Measurements from ENCODE around the gene MDH1. TPM values are rescaled to one million over a fixed set of nuclear protein-coding genes. Genes with fewer than 3 reads are reported as not detected.
A peak's percentile ranks its signal among the peaks of the same experiment; 100 is the strongest.

MDH1 gene
- total and polyA plus RNA-seq, 9 of the 15 experiments (the other 6 are each of a cell fraction or from before 2014, with no cell fraction given), result 191 to 1,225 (median 284) TPM

DNA sequence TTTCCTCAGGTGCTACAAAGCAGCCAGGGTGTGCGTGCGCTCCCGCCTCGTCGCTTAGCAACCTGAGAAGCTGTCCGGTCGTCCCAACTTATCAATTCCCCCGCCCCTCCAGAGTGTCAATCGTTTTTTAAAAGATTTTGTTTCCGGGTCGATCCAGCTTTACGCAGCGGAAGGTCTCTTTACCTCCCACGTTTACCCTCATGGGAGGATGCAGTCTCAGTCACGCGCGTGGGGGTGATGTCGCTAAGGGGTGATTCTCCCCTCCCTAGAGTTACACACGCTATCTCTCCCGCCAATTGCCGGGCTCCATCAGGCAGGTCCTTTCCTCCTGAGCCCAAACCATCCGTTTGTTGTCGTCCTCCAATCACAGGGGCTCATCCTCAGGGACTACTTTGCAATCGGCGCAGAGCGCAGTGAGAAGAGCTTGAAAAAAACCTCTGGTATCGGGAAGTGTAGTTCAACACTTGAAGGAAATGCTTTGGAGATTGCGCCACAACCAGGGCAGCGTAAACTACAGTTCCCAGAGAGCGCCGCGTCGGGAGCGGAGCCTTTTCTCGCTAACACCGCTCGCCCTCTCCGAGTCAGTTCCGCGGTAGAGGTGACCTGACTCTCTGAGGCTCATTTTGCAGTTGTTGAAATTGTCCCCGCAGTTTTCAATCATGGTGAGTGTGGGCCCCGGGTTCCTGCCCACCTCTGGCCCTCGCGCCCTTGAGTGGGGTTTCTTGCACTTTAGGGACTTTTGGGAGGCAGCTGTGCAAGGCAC lies at the start of gene MDH1, which contains the start of gene WDPCP (continued):
- peak; percentile 63; the same call in 1 of the 2 replicates for TF ChIP-seq ZNF263 (CRISPR knock-in tag; IDR thresholded peaks at IDR 0.05; ENCODE audit: borderline replicate concordance)
- peak; percentile 68 for TF ChIP-seq HNRNPLL (IDR thresholded peaks at IDR 0.05; ENCODE audit: low read depth, low read length, poor library complexity, severe bottlenecking)
- TF ChIP-seq, protein P1, sequence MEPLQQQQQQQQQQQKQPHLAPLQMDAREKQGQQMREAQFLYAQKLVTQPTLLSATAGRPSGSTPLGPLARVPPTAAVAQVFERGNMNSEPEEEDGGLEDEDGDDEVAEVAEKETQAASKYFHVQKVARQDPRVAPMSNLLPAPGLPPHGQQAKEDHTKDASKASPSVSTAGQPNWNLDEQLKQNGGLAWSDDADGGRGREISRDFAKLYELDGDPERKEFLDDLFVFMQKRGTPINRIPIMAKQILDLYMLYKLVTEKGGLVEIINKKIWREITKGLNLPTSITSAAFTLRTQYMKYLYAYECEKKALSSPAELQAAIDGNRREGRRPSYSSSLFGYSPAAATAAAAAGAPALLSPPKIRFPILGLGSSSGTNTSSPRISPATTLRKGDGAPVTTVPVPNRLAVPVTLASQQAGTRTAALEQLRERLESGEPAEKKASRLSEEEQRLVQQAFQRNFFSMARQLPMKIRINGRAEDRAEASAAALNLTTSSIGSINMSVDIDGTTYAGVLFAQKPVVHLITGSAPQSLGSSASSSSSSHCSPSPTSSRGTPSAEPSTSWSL (CRISPR knock-in tag; IDR thresholded peaks at IDR 0.05; ENCODE audit: borderline replicate concordance), result no peak
- no peak for TF ChIP-seq DACH1 (IDR thresholded peaks at IDR 0.05; ENCODE audit: partially characterized antibody)
- no peak for TF ChIP-seq SMARCB1 (IDR thresholded peaks at IDR 0.05; ENCODE audit: insufficient read length, low read depth)
- TF ChIP-seq PRMT5 (CRISPR knock-in tag; IDR thresholded peaks at IDR 0.05), result no peak
- TF ChIP-seq TBP (optimal IDR thresholded peaks at IDR 0.05; ENCODE audit: low read depth, low read length), result peak; percentile 82
- no peak for TF ChIP-seq ESRRB (CRISPR knock-in tag; IDR thresholded peaks at IDR 0.05; ENCODE audit: borderline replicate concordance)
- TF ChIP-seq ZBTB1 (CRISPR knock-in tag; IDR thresholded peaks at IDR 0.05; ENCODE audit: borderline replicate concordance, low read depth), result no peak
- TF ChIP-seq U2AF2 (optimal IDR thresholded peaks at IDR 0.05; ENCODE audit: low read depth, low read length), result no peak
- no peak for TF ChIP-seq ZNF717 (CRISPR knock-in tag; IDR thresholded peaks at IDR 0.05)
- peak; percentile 75 for TF ChIP-seq L3MBTL2 (IDR thresholded peaks at IDR 0.05)
- TF ChIP-seq, protein P2, sequence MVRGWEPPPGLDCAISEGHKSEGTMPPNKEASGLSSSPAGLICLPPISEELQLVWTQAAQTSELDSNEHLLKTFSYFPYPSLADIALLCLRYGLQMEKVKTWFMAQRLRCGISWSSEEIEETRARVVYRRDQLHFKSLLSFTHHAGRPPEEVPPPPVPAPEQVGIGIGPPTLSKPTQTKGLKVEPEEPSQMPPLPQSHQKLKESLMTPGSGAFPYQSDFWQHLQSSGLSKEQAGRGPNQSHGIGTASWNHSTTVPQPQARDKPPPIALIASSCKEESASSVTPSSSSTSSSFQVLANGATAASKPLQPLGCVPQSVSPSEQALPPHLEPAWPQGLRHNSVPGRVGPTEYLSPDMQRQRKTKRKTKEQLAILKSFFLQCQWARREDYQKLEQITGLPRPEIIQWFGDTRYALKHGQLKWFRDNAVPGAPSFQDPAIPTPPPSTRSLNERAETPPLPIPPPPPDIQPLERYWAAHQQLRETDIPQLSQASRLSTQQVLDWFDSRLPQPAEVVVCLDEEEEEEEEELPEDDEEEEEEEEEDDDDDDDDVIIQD (CRISPR knock-in tag; IDR thresholded peaks at IDR 0.05), result no peak
- TF ChIP-seq, protein P3, sequence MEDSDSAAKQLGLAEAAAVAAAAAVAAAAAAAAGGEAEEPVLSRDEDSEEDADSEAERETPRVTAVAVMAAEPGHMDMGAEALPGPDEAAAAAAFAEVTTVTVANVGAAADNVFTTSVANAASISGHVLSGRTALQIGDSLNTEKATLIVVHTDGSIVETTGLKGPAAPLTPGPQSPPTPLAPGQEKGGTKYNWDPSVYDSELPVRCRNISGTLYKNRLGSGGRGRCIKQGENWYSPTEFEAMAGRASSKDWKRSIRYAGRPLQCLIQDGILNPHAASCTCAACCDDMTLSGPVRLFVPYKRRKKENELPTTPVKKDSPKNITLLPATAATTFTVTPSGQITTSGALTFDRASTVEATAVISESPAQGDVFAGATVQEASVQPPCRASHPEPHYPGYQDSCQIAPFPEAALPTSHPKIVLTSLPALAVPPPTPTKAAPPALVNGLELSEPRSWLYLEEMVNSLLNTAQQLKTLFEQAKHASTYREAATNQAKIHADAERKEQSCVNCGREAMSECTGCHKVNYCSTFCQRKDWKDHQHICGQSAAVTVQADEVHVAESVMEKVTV (CRISPR knock-in tag; IDR thresholded peaks at IDR 0.05), result peak; percentile 22; the same call in 1 of the 2 replicates
- TF ChIP-seq, protein P4, sequence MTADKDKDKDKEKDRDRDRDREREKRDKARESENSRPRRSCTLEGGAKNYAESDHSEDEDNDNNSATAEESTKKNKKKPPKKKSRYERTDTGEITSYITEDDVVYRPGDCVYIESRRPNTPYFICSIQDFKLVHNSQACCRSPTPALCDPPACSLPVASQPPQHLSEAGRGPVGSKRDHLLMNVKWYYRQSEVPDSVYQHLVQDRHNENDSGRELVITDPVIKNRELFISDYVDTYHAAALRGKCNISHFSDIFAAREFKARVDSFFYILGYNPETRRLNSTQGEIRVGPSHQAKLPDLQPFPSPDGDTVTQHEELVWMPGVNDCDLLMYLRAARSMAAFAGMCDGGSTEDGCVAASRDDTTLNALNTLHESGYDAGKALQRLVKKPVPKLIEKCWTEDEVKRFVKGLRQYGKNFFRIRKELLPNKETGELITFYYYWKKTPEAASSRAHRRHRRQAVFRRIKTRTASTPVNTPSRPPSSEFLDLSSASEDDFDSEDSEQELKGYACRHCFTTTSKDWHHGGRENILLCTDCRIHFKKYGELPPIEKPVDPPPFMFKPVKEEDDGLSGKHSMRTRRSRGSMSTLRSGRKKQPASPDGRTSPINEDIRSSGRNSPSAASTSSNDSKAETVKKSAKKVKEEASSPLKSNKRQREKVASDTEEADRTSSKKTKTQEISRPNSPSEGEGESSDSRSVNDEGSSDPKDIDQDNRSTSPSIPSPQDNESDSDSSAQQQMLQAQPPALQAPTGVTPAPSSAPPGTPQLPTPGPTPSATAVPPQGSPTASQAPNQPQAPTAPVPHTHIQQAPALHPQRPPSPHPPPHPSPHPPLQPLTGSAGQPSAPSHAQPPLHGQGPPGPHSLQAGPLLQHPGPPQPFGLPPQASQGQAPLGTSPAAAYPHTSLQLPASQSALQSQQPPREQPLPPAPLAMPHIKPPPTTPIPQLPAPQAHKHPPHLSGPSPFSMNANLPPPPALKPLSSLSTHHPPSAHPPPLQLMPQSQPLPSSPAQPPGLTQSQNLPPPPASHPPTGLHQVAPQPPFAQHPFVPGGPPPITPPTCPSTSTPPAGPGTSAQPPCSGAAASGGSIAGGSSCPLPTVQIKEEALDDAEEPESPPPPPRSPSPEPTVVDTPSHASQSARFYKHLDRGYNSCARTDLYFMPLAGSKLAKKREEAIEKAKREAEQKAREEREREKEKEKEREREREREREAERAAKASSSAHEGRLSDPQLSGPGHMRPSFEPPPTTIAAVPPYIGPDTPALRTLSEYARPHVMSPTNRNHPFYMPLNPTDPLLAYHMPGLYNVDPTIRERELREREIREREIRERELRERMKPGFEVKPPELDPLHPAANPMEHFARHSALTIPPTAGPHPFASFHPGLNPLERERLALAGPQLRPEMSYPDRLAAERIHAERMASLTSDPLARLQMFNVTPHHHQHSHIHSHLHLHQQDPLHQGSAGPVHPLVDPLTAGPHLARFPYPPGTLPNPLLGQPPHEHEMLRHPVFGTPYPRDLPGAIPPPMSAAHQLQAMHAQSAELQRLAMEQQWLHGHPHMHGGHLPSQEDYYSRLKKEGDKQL (CRISPR knock-in tag; IDR thresholded peaks at IDR 0.05; ENCODE audit: borderline replicate concordance), result no peak

Measured in K562 (cell line).